HL-60 (cell line): Measurements from ENCODE around the gene ITGAV.
A peak's percentile ranks its signal among the peaks of the same experiment; 100 is the strongest.

ENCODE experiments used
- DNase-seq, 2 experiments: peaks; one replicate each; pipeline ENCODE4 v3.0.0-alpha.2; 2010 to 2020; ENCODE audit warnings: low read depth in 1 of 2, low spot score in 1 of 2
- H3K27ac ChIP-seq: fragments of 250-450 bp; sonication (Bioruptor Pico); replicated peaks from 2 replicates; pipeline ENCODE4 v1.5.1; 2020; ENCODE audit warnings: mild to moderate bottlenecking, moderate library complexity
- H3K27me3 ChIP-seq: fragments of 250-450 bp; sonication (Bioruptor Pico); 2 replicates; pipeline ENCODE4 v1.5.1; 2021; ENCODE audit warnings: mild to moderate bottlenecking, moderate library complexity; ENCODE audit not compliant: insufficient read depth, poor library complexity, severe bottlenecking
- H3K4me3 ChIP-seq: replicated peaks from 2 replicates; pipeline ENCODE4 v1.5.1; 2011; ENCODE audit warnings: mild to moderate bottlenecking, control low read depth, low read length; ENCODE audit not compliant: insufficient read depth
- CTCF ChIP-seq: IDR thresholded peaks from one replicate; pipeline ENCODE4 v1.5.1; 2011; ENCODE audit warnings: low read length, control low read depth, inconsistent platforms; ENCODE audit not compliant: insufficient read depth
- GABPA ChIP-seq: IDR thresholded peaks from 2 replicates; pipeline ENCODE4 v1.6.1; 2012; ENCODE audit warnings: low read depth
- POLR2AphosphoS5 ChIP-seq: IDR thresholded peaks from 2 replicates; pipeline ENCODE4 v1.6.1; 2012; ENCODE audit warnings: low read depth
- REST ChIP-seq: IDR thresholded peaks from 2 replicates; pipeline ENCODE4 v1.6.1; 2012; ENCODE audit warnings: low read depth; ENCODE audit not compliant: insufficient replicate concordance
- SPI1 ChIP-seq: IDR thresholded peaks from 2 replicates; pipeline ENCODE4 v1.6.1; 2012; ENCODE audit warnings: low read depth, mild to moderate bottlenecking, borderline replicate concordance

ITGAV gene

DNA sequence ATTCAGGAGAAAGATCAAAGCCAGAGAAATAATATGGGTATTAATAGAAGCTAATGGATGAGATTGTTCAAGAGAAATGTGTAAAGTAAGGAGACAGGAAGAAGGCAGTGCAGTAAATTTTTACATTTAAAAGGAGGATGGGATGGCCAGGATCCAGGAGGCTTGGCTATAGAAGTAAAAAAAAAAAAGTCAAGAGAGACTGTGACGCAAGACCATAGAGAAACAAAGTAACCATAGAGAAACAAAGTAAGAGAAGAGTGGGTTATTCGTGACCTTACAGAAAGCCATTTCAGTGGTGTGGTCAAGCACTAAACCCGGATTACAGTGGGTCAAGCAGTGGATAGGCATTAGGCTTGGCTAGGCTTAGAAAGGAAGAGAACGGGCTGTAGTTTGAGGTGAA lies 93.5 kb downstream of the ITGAV start:
- DNase-seq = no peak
- Histone ChIP-seq H3K4me3 (no peak overlapping the region), H3K27ac (no peak overlapping the region), H3K27me3 (no peaks in the 10 kb centered on the region)
- TF ChIP-seq SPI1 = no peak

- DNase-seq = peak in 1 of 2 experiments; percentile 32
- TF ChIP-seq GABPA (no peak), POLR2AphosphoS5 (no peak), CTCF (no peak), REST (no peak), SPI1 (no peak)
These were observed 98.0 kb downstream of the ITGAV start for GRCh38 chr2:186687807-186688211.

DNA sequence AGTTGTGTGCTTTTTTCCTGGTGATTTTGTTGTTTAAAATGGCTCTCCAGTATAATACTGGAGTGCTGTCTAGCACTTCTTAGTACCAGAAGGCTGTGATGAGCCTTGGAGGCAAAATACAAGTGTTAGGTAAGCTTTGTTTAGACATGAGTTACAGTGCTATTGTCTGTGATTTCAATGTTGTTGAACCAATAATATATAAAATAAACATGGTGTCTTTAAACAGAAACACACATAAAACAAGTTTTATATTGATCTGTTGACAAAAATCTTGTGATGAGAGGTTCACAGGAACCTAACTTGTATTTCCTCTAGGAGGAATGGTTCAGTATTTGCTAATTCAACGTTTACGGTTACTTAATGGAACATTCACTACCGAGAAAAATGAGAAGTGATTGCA lies 99.0 kb downstream of the ITGAV start:
- DNase-seq = no peak
- no peak for TF ChIP-seq SPI1
- TF ChIP-seq GABPA = no peak
- TF ChIP-seq POLR2AphosphoS5 = no peak
- Histone ChIP-seq H3K27me3 (no peaks in the 10 kb centered on the region), H3K27ac (no peak overlapping the region), H3K4me3 (no peak overlapping the region)

More at GRCh38 chr2:186687807-186688211, 98.0 kb downstream of the ITGAV start:
- Histone ChIP-seq H3K27ac (no peak overlapping the region), H3K27me3 (no peaks in the 10 kb centered on the region), H3K4me3 (no peak overlapping the region)

DNA sequence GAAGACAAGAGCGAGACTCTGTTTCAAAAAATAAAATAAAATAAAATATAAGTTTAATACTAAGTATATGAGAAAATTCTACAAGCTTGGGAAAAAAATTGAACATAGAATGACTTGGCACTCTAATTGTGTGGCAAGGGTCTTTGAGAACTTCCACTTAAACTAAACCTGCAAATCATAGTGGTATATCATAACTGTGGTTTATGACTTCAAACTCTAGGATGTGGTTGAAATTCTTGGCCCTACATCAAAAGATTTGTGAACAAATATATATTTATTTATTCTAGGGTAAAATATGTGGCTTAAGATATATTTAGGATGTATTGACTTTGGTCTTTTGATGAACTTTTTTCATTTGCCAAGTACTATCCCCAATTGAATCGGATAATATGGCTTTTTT lies 100.9 kb downstream of the ITGAV start:
- H3K27me3 ChIP-seq = peaks cover 14% of the 10 kb centered on the region

More for the DNA sequence above, 100.9 kb downstream of the ITGAV start:
- no peak for TF ChIP-seq CTCF
- TF ChIP-seq REST = no peak
- TF ChIP-seq SPI1 = no peak
- no peak for TF ChIP-seq POLR2AphosphoS5
- no peak for TF ChIP-seq GABPA
- Histone ChIP-seq H3K27ac (no peak overlapping the region), H3K4me3 (no peak overlapping the region)
- DNase-seq = no peak
